ENCODE data around the gene OSBP2.

- TF ChIP-seq, protein P1, sequence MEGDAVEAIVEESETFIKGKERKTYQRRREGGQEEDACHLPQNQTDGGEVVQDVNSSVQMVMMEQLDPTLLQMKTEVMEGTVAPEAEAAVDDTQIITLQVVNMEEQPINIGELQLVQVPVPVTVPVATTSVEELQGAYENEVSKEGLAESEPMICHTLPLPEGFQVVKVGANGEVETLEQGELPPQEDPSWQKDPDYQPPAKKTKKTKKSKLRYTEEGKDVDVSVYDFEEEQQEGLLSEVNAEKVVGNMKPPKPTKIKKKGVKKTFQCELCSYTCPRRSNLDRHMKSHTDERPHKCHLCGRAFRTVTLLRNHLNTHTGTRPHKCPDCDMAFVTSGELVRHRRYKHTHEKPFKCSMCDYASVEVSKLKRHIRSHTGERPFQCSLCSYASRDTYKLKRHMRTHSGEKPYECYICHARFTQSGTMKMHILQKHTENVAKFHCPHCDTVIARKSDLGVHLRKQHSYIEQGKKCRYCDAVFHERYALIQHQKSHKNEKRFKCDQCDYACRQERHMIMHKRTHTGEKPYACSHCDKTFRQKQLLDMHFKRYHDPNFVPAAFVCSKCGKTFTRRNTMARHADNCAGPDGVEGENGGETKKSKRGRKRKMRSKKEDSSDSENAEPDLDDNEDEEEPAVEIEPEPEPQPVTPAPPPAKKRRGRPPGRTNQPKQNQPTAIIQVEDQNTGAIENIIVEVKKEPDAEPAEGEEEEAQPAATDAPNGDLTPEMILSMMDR (IDR thresholded peaks at IDR 0.05) = no peak
- TF ChIP-seq POLR2A (IDR thresholded peaks at IDR 0.05) = no peak
Observed at GRCh38 chr22:30751529-30751928, 56.9 kb downstream of the OSBP2 start.
